SU-DHL-6 (cell line): ENCODE data around the gene AURKB.
A peak's percentile ranks its signal among the peaks of the same experiment; 100 is the strongest.

Experiments used
- H2AFZ ChIP-seq: fragments of 200-600 bp; sonication (generic); 2 replicates; pipeline ENCODE4 v1.6.1; 2014; ENCODE audit warnings: low read depth, mild to moderate bottlenecking, moderate library complexity, mixed read lengths, antibody characterized with exemption, low read length; ENCODE audit not compliant: severe bottlenecking
- H3F3A ChIP-seq: fragments of 200-600 bp; shearing (Covaris generic); 2 replicates; pipeline ENCODE4 v1.6.0; 2016; ENCODE audit warnings: antibody characterized with exemption, mild to moderate bottlenecking; ENCODE audit not compliant: insufficient read depth
- H3K27ac ChIP-seq: fragments of 200-600 bp; sonication (generic); 2 replicates; pipeline ENCODE4 v1.5.1; 2016; ENCODE audit warnings: low read depth, mild to moderate bottlenecking, low read length, moderate library complexity, mixed read lengths
- H3K27me3 ChIP-seq: fragments of 200-600 bp; sonication (generic), shearing (Covaris generic); 2 replicates; pipeline ENCODE4 v1.6.0; 2014; ENCODE audit warnings: mild to moderate bottlenecking, low read length
- H3K36me3 ChIP-seq: fragments of 200-600 bp; sonication (generic); 2 replicates; pipeline ENCODE4 v1.6.1; 2014; ENCODE audit warnings: mild to moderate bottlenecking, low read length, mixed read lengths
- H3K4me2 ChIP-seq: fragments of 300-600, 200-600 bp; shearing (Covaris generic), sonication (generic); 2 replicates; pipeline ENCODE4 v1.6.0; 2014; ENCODE audit warnings: low read length, low read depth, mild to moderate bottlenecking; ENCODE audit not compliant: poor library complexity, severe bottlenecking
- H3K4me3 ChIP-seq: fragments of 200-600 bp; sonication (generic); 2 replicates; pipeline ENCODE4 v1.5.1; 2014; ENCODE audit warnings: antibody characterized with exemption, low read length, mild to moderate bottlenecking, mixed read lengths; ENCODE audit not compliant: insufficient read depth, poor library complexity, severe bottlenecking
- H3K79me2 ChIP-seq: fragments of 200-600 bp; sonication (generic); 2 replicates; pipeline ENCODE4 v1.6.1; 2014; ENCODE audit warnings: mild to moderate bottlenecking, low read length, moderate library complexity; ENCODE audit not compliant: insufficient read depth
- H3K9ac ChIP-seq: fragments of 200-600 bp; sonication (generic); 2 replicates; pipeline ENCODE4 v1.7.0; 2014; ENCODE audit warnings: mild to moderate bottlenecking, low read length
- H3K9me2 ChIP-seq: fragments of 200-600 bp; sonication (generic); replicated peaks from 2 replicates; pipeline ENCODE4 v1.6.1; 2014; ENCODE audit warnings: low read length; ENCODE audit not compliant: insufficient read depth
- H3K9me3 ChIP-seq: fragments of 200-600 bp; sonication (generic); 2 replicates; pipeline ENCODE4 v1.6.1; 2014; ENCODE audit warnings: low read length, mixed read lengths; ENCODE audit not compliant: insufficient read depth
- H4K20me1 ChIP-seq: fragments of 200-600 bp; sonication (generic); 2 replicates; pipeline ENCODE4 v1.6.1; 2014; ENCODE audit warnings: low read depth, mild to moderate bottlenecking, antibody characterized with exemption, low read length, moderate library complexity, mixed read lengths
- CTCF ChIP-seq: fragments of 200-600 bp; sonication (generic); IDR thresholded peaks from one replicate; pipeline ENCODE4 v1.5.1; 2017; ENCODE audit warnings: antibody characterized with exemption, mild to moderate bottlenecking, low read length, moderate library complexity; ENCODE audit not compliant: insufficient read depth, poor library complexity, severe bottlenecking
- EZH2phosphoT487 ChIP-seq: fragments of 200-600 bp; sonication (generic), shearing (Covaris generic); conservative IDR thresholded peaks from 2 replicates; pipeline ENCODE4 v1.6.1; 2018; ENCODE audit warnings: mild to moderate bottlenecking, antibody characterized with exemption, low read length, moderate library complexity, mixed read lengths

Gene AURKB

GRCh38 chr17:8162997-8163977, 47.1 kb downstream of the AURKB start:
- Histone ChIP-seq H3K36me3 (no peaks in the 10 kb centered on the region), H3K27me3 (no peaks in the 10 kb centered on the region), H2AFZ (peak overlapping the region; percentile 87), H3K4me2 (peak overlapping the region; percentile 58), H3K4me3 (peak overlapping the region; percentile 96), H3K9me2 (no peaks in the 10 kb centered on the region), H4K20me1 (no peaks in the 10 kb centered on the region), H3K9me3 (no peaks in the 10 kb centered on the region), H3K79me2 (peaks cover 13% of the 10 kb centered on the region), H3K27ac (peak overlapping the region; percentile 73; the same call in 1 of the 2 replicates), H3K9ac (peak overlapping the region; percentile 99), H3F3A (peaks cover 24% of the 10 kb centered on the region)
- TF ChIP-seq EZH2phosphoT487 (no peak), CTCF (no peak)

DNA sequence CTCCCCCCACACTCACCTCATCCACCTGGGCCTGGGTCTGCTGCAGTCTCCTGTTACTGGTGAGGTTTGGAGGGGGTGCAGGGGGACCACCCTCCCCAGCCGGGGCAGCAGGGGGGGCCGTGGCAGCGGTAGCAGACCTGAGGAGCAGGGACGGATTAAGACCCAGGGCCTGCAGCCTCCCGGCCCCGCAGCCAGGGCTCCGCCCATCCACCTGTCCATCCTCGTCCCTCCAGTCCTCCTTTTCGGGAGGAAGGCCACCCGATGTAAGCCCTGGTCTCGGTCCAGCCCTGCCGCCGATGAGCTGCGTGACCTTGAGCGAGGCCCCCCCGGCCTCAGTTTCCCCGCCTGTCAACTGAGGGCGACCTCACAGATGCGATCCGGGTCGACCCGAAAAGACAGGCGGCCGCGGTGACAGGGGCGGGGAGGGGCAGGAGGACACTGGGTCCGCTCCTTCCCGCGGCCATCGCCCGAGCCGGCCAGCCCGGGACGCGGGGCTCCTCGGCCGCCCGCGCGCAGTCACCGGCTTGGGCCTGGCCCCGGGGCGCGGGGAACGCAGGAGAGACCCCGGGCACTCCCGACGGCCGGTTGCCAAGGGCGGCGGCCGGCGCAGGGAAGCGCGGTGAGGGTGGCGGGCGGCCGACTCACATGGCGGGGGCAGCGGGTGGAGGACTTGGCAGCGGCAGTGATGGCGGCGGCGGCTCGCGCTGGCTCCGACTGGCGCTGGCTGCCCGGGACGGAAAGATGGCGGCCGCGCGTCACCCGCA, 48.0 kb downstream of the AURKB start, which contains the start of gene VAMP2:
VAMP2 (minus strand) TSS at position 716 of the 764 bp plus-strand sequence; CDS start at position 647, 69 bp downstream.
- H3K9ac ChIP-seq, result peak within 1 kb of the TSS; percentile 99
- no peaks in the 10 kb centered on the region for H4K20me1 ChIP-seq
- H3K9me3 ChIP-seq, result no peaks in the 10 kb centered on the region
- H3K4me2 ChIP-seq, result peak within 1 kb of the TSS; percentile 80
- no peak for TF ChIP-seq CTCF
- TF ChIP-seq EZH2phosphoT487, result no peak
- H3K27me3 ChIP-seq, result no peaks in the 10 kb centered on the region
- H3K4me3 ChIP-seq, result peak within 1 kb of the TSS; percentile 96
- peak within 1 kb of the TSS; percentile 87 for H2AFZ ChIP-seq
- peaks cover 13% of the 10 kb centered on the region for H3K79me2 ChIP-seq
- no peaks in the 10 kb centered on the region for H3K9me2 ChIP-seq
- H3K27ac ChIP-seq, result peak within 1 kb of the TSS; percentile 73
- H3K36me3 ChIP-seq, result no peaks in the 10 kb centered on the region
- peaks cover 25% of the 10 kb centered on the region for H3F3A ChIP-seq

GRCh38 chr17:8161289-8162232, 48.8 kb downstream of the AURKB start:
- Histone ChIP-seq H3K36me3 (no peaks in the 10 kb centered on the region), H3K27ac (peak overlapping the region; percentile 73), H3K27me3 (no peaks in the 10 kb centered on the region)

More at GRCh38 chr17:8161289-8162232, 48.8 kb downstream of the AURKB start:
- Histone ChIP-seq H3K79me2 (peaks cover 13% of the 10 kb centered on the region), H4K20me1 (no peaks in the 10 kb centered on the region), H2AFZ (no peak overlapping the region), H3K9ac (peak overlapping the region; percentile 99), H3K9me3 (no peaks in the 10 kb centered on the region), H3K4me2 (peak overlapping the region; percentile 80), H3F3A (peaks cover 22% of the 10 kb centered on the region), H3K9me2 (no peaks in the 10 kb centered on the region), H3K4me3 (peak overlapping the region; percentile 96)
- no peak for TF ChIP-seq CTCF
- TF ChIP-seq EZH2phosphoT487, result no peak
